Measurements from ENCODE around the gene DYNC1I2. TPM values are rescaled to one million over a fixed set of nuclear protein-coding genes. Genes with fewer than 3 reads are reported as not detected.

The DYNC1I2 gene
- total RNA-seq, 2 experiments from 2014 or later = 37.8 to 38.9 TPM

- H3K36me3 Mint-ChIP-seq (ENCODE audit: low read depth) = peaks cover 4% of the 10 kb centered on the region
- CTCF ChIA-PET = interaction anchor here (0.8 to 2.3 kb wide), 4 partner anchors 8 to 414 kb away, joined by 3 to 6 read pairs (median 4); partner anchors contain the start of gene DLX2
- H3K4me3 Mint-ChIP-seq = peak overlapping the region; percentile 84
- intact Hi-C loops (cut with micrococcal nuclease) = loop anchor here (5.0 kb wide), 2 partner anchors 414 to 774 kb away; partner anchors contain the start of gene DLX2
- peaks cover 15% of the 10 kb centered on the region for H3K4me1 Mint-ChIP-seq (ENCODE audit: low read depth)
- no peaks in the 10 kb centered on the region for H3K9me3 Mint-ChIP-seq
- no peak for DNase-seq
- H3K27me3 Mint-ChIP-seq (ENCODE audit: low read depth) = no peaks in the 10 kb centered on the region
- peak overlapping the region; percentile 85 for H3K27ac Mint-ChIP-seq
Measured at GRCh38 chr2:171688129-171688465, 828 bp downstream of the DYNC1I2 start.

DNA sequence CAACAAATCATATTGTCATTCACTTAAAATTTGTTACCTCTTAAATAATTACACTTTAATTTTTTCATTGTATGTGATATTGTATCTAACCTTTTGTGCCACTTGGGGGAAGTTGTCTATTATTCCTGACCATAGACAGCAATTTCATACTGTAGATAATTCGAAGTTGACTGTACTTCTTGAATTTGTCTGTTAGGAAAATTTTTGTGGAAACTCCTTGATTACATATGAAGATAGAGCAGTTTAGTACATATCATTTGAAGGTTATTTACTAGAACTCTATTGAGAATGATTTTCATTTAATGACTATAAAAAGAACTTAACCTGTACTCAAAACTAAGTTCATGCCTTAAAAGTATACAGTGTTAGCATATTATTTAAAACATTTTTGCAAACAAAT lies 5.1 kb downstream of the DYNC1I2 start:
- intact Hi-C loops (cut with micrococcal nuclease) = no loop called here
- Mint-ChIP-seq H3K27me3 (ENCODE audit: low read depth) (no peaks in the 10 kb centered on the region), H3K4me3 (no peak overlapping the region), H3K9me3 (no peaks in the 10 kb centered on the region), H3K36me3 (ENCODE audit: low read depth) (peaks cover 14% of the 10 kb centered on the region), H3K27ac (no peak overlapping the region), H3K4me1 (ENCODE audit: low read depth) (peaks cover 15% of the 10 kb centered on the region)
- CTCF ChIA-PET = interaction anchor here (0.7 to 3.2 kb wide), 6 partner anchors 8 to 487 kb away, joined by 3 to 14 read pairs (median 4); no protein-coding TSS in a partner anchor
- no peak for DNase-seq

- CTCF ChIA-PET = interaction anchor here (0.6 to 3.4 kb wide), 18 partner anchors 10 to 759 kb away, joined by 3 to 24 read pairs (median 4); partner anchors contain the start of genes DLX2 and HAT1
- intact Hi-C loops (cut with micrococcal nuclease) = loop anchor here (5.0 kb wide), 1 partner anchor 106 kb away; no protein-coding TSS in a partner anchor
- peaks cover 7% of the 10 kb centered on the region for H3K36me3 Mint-ChIP-seq (ENCODE audit: low read depth)
- H3K4me1 Mint-ChIP-seq (ENCODE audit: low read depth) = peaks cover 4% of the 10 kb centered on the region
- H3K4me3 Mint-ChIP-seq = no peak overlapping the region
- no peak for DNase-seq
- no peaks in the 10 kb centered on the region for H3K9me3 Mint-ChIP-seq
- H3K27ac Mint-ChIP-seq = no peak overlapping the region
- H3K27me3 Mint-ChIP-seq (ENCODE audit: low read depth) = no peaks in the 10 kb centered on the region
Measured at GRCh38 chr2:171702781-171703556, 15.7 kb downstream of the DYNC1I2 start.

GRCh38 chr2:171703574-171704347 lies 16.5 kb downstream of the DYNC1I2 start:
- DNase-seq = peak; percentile 13
- peaks cover 4% of the 10 kb centered on the region for H3K4me1 Mint-ChIP-seq (ENCODE audit: low read depth)

GRCh38 chr2:171706152-171706803 lies 19.0 kb downstream of the DYNC1I2 start:
- intact Hi-C loops (cut with micrococcal nuclease) = loop anchor here (1.0 to 5.0 kb wide), 5 partner anchors 132 to 776 kb away; partner anchors contain the start of gene METAP1D
- no peak for DNase-seq
- Mint-ChIP-seq H3K36me3 (ENCODE audit: low read depth) (peaks cover 10% of the 10 kb centered on the region), H3K9me3 (no peaks in the 10 kb centered on the region), H3K27ac (no peak overlapping the region), H3K27me3 (ENCODE audit: low read depth) (no peaks in the 10 kb centered on the region), H3K4me1 (ENCODE audit: low read depth) (peaks cover 4% of the 10 kb centered on the region), H3K4me3 (no peak overlapping the region)
- CTCF ChIA-PET = interaction anchor here (0.7 to 3.4 kb wide), 12 partner anchors 8 to 760 kb away, joined by 3 to 18 read pairs (median 4); partner anchors contain the start of gene DLX2

More at GRCh38 chr2:171703574-171704347, 16.5 kb downstream of the DYNC1I2 start:
- intact Hi-C loops (cut with micrococcal nuclease) = loop anchor here (5.0 kb wide), 1 partner anchor 106 kb away; no protein-coding TSS in a partner anchor
- Mint-ChIP-seq H3K9me3 (no peaks in the 10 kb centered on the region), H3K36me3 (ENCODE audit: low read depth) (peaks cover 6% of the 10 kb centered on the region), H3K4me3 (no peak overlapping the region), H3K27ac (peak overlapping the region; percentile 26), H3K27me3 (ENCODE audit: low read depth) (no peaks in the 10 kb centered on the region)
- CTCF ChIA-PET = interaction anchor here (0.6 to 3.4 kb wide), 23 partner anchors 10 to 437 kb away, joined by 3 to 24 read pairs (median 4); partner anchors contain the start of genes DLX2 and HAT1

GRCh38 chr2:171707752-171708151 lies 20.5 kb downstream of the DYNC1I2 start:
- intact Hi-C loops (cut with micrococcal nuclease) = loop anchor here (5.0 kb wide), 2 partner anchors 290 to 775 kb away; partner anchors contain the start of gene METAP1D
- H3K4me3 Mint-ChIP-seq = no peak overlapping the region
- peaks cover 10% of the 10 kb centered on the region for H3K36me3 Mint-ChIP-seq (ENCODE audit: low read depth)
- CTCF ChIA-PET = interaction anchor here (0.6 to 1.2 kb wide), 6 partner anchors 10 to 405 kb away, joined by 3 to 11 read pairs (median 3); no protein-coding TSS in a partner anchor
- no peaks in the 10 kb centered on the region for H3K27me3 Mint-ChIP-seq (ENCODE audit: low read depth)
- peaks cover 10% of the 10 kb centered on the region for H3K4me1 Mint-ChIP-seq (ENCODE audit: low read depth)
- no peak overlapping the region for H3K27ac Mint-ChIP-seq
- no peaks in the 10 kb centered on the region for H3K9me3 Mint-ChIP-seq
- DNase-seq = no peak

DNA sequence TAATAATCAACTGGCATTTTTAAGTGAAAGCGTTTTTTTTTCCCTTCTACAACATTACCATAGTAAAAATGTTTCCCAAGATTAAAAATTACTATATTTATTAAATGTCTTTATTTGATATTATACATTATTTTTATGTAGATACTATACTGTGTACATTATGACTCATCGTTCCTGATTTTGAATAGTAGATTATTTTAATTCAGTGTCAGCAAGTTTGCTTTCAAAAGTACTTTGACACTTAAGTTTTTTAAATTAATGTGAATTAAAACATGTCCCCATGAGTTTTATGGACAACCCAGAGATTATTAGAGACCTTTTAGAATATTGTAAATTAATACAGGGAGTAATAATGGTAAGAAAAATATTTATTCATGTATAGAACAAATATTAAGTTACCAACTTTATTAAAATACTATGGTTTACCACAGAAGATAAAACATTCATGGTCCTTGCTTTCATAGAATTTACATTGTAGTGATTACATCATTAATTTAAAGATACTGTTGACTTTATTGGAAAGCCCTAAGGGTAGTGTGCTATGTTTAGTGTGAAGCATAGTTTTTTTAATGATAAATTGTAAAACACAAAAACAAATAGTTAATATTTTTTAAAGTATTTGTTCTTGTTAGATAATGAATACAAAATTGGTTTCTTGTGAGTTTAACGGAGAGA lies 21.9 kb downstream of the DYNC1I2 start:
- Mint-ChIP-seq H3K27ac (no peak overlapping the region), H3K4me1 (ENCODE audit: low read depth) (peaks cover 7% of the 10 kb centered on the region), H3K4me3 (no peak overlapping the region), H3K27me3 (ENCODE audit: low read depth) (no peaks in the 10 kb centered on the region), H3K9me3 (no peaks in the 10 kb centered on the region), H3K36me3 (ENCODE audit: low read depth) (peaks cover 6% of the 10 kb centered on the region)
- DNase-seq = no peak
- intact Hi-C loops (cut with micrococcal nuclease) = loop anchor here (5.0 kb wide), 2 partner anchors 288 to 773 kb away; partner anchors contain the start of gene METAP1D
- CTCF ChIA-PET = no interaction called here

DNA sequence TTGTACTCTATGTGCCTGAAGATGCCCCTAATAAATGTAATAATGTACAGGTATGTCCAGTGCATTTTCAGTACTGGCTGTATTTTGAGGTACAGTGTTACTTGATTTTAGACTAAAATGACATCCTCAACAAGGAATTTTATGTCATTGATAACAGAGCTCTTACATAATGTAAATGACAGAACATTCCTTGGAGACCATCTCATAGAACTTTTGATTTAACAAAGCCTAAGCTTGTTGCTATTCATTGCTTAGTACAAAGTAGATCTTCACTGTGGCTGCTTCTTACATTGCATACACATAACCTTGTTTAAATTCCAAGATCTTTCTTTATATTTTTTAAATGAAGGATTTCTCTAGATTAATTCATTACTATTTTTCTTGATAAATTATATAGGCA lies 24.1 kb downstream of the DYNC1I2 start:
- H3K4me3 Mint-ChIP-seq = no peak overlapping the region
- DNase-seq = no peak
- H3K4me1 Mint-ChIP-seq (ENCODE audit: low read depth) = peaks cover 7% of the 10 kb centered on the region
- intact Hi-C loops (cut with micrococcal nuclease) = no loop called here
- peaks cover 6% of the 10 kb centered on the region for H3K36me3 Mint-ChIP-seq (ENCODE audit: low read depth)
- no peak overlapping the region for H3K27ac Mint-ChIP-seq
- CTCF ChIA-PET = interaction anchor here (0.7 to 1.7 kb wide), 2 partner anchors 384 to 391 kb away, joined by 3 to 4 read pairs; partner anchors contain the start of gene DLX2
- no peaks in the 10 kb centered on the region for H3K9me3 Mint-ChIP-seq
- H3K27me3 Mint-ChIP-seq (ENCODE audit: low read depth) = no peaks in the 10 kb centered on the region

GRCh38 chr2:171712051-171712450 lies 24.8 kb downstream of the DYNC1I2 start:
- peaks cover 7% of the 10 kb centered on the region for H3K4me1 Mint-ChIP-seq (ENCODE audit: low read depth)
- no peak overlapping the region for H3K27ac Mint-ChIP-seq
- DNase-seq = no peak
- H3K4me3 Mint-ChIP-seq = no peak overlapping the region
- CTCF ChIA-PET = interaction anchor here (0.6 to 3.4 kb wide), 4 partner anchors 9 to 566 kb away, joined by 3 to 14 read pairs (median 4); partner anchors contain the start of gene DLX2
- no peaks in the 10 kb centered on the region for H3K27me3 Mint-ChIP-seq (ENCODE audit: low read depth)
- intact Hi-C loops (cut with micrococcal nuclease) = no loop called here
- H3K9me3 Mint-ChIP-seq = no peaks in the 10 kb centered on the region
- H3K36me3 Mint-ChIP-seq (ENCODE audit: low read depth) = peaks cover 6% of the 10 kb centered on the region

DNA sequence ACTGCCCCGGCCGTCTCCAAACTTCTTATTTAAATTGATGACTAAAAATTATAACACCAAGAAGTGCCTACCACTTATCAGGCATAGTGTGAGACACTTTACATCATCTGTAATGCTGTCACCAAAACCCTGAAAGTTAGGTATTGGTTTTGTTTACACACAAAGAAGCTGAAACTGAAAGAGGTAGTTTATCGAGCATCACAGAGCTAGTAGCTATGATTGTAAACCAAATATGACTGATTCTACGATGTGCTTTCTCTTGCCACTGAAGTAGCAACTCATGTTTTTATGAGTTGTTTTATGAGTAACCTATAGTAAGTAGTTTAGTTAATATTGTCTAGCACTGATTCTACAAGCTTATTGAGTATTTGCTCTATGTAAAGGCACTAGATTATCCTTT lies 31.5 kb downstream of the DYNC1I2 start:
- peaks cover 8% of the 10 kb centered on the region for H3K36me3 Mint-ChIP-seq (ENCODE audit: low read depth)

GRCh38 chr2:171719660-171720059 lies 32.4 kb downstream of the DYNC1I2 start:
- Mint-ChIP-seq H3K9me3 (no peaks in the 10 kb centered on the region), H3K4me1 (ENCODE audit: low read depth) (no peaks in the 10 kb centered on the region), H3K36me3 (ENCODE audit: low read depth) (peaks cover 8% of the 10 kb centered on the region), H3K27ac (no peak overlapping the region), H3K27me3 (ENCODE audit: low read depth) (no peaks in the 10 kb centered on the region), H3K4me3 (no peak overlapping the region)
- no peak for DNase-seq
- intact Hi-C loops (cut with micrococcal nuclease) = no loop called here
- CTCF ChIA-PET = interaction anchor here (0.7 kb wide), 3 partner anchors 12 to 419 kb away, joined by 3 to 4 read pairs (median 3); no protein-coding TSS in a partner anchor

More for the DNA sequence above, 31.5 kb downstream of the DYNC1I2 start:
- H3K27ac Mint-ChIP-seq = no peak overlapping the region
- CTCF ChIA-PET = no interaction called here
- H3K4me3 Mint-ChIP-seq = no peak overlapping the region
- intact Hi-C loops (cut with micrococcal nuclease) = no loop called here
- H3K4me1 Mint-ChIP-seq (ENCODE audit: low read depth) = no peaks in the 10 kb centered on the region
- no peaks in the 10 kb centered on the region for H3K9me3 Mint-ChIP-seq
- no peak for DNase-seq
- no peaks in the 10 kb centered on the region for H3K27me3 Mint-ChIP-seq (ENCODE audit: low read depth)

Measured in activated naive CD4-positive, alpha-beta T cell treated with anti-CD3 and anti-CD28 coated beads for 36 hours (primary cell).